GM23338 (cell line): ENCODE results near the gene KIAA2012. TPM values are rescaled to one million over a fixed set of nuclear protein-coding genes. Genes with fewer than 3 reads are reported as not detected.

ENCODE experiments used
- ATAC-seq: fragments of 200-7000 bp; cut with Tn5 transposase; 3 replicates; pipeline ENCODE4 v1.9.1; 2020
- DNase-seq: peaks from one replicate; pipeline ENCODE4 v3.0.0-alpha.2; 2015; ENCODE audit warnings: low spot score
- H2AFZ ChIP-seq: fragments of 200-600 bp; sonication (generic); 2 replicates; pipeline ENCODE4 v1.8.0; 2016; ENCODE audit warnings: antibody characterized with exemption, mild to moderate bottlenecking, moderate library complexity
- H3F3A ChIP-seq: fragments of 200-600 bp; sonication (generic); replicated peaks from 2 replicates; pipeline ENCODE4 v1.8.0; 2017; ENCODE audit warnings: antibody characterized with exemption, mixed run types, low read depth
- H3K27ac ChIP-seq: fragments of 200-600 bp; sonication (generic); 2 replicates; pipeline ENCODE4 v1.6.1; 2016; ENCODE audit warnings: low read depth
- H3K27me3 ChIP-seq: fragments of 200-600 bp; sonication (generic); 2 replicates; pipeline ENCODE4 v1.8.0; 2016; ENCODE audit warnings: mild to moderate bottlenecking, mixed run types, moderate library complexity; ENCODE audit not compliant: insufficient read depth
- H3K36me3 ChIP-seq: fragments of 200-600 bp; sonication (generic); 2 replicates; pipeline ENCODE4 v1.8.0; 2016; ENCODE audit warnings: mild to moderate bottlenecking; ENCODE audit not compliant: insufficient read depth
- H3K4me1 ChIP-seq: fragments of 200-600 bp; sonication (generic); 2 replicates; pipeline ENCODE4 v1.8.0; 2016; ENCODE audit warnings: mild to moderate bottlenecking, moderate library complexity; ENCODE audit not compliant: insufficient read depth
- H3K4me2 ChIP-seq: fragments of 200-600 bp; sonication (generic); 2 replicates; pipeline ENCODE4 v1.7.1; 2017; ENCODE audit warnings: mixed run types
- H3K4me3 ChIP-seq: fragments of 200-600 bp; sonication (generic); 2 replicates; pipeline ENCODE4 v1.6.1; 2016; ENCODE audit warnings: mixed run types
- H3K79me2 ChIP-seq: fragments of 200-600 bp; sonication (generic); replicated peaks from 2 replicates; pipeline ENCODE4 v1.8.0; 2017; ENCODE audit warnings: mild to moderate bottlenecking; ENCODE audit not compliant: insufficient read depth
- H3K9me2 ChIP-seq: fragments of 200-600 bp; sonication (generic); 2 replicates; pipeline ENCODE4 v1.8.0; 2017; ENCODE audit not compliant: insufficient read depth
- H4K20me1 ChIP-seq: fragments of 200-600 bp; sonication (generic); replicated peaks from 2 replicates; pipeline ENCODE4 v1.8.0; 2017; ENCODE audit warnings: mild to moderate bottlenecking; ENCODE audit not compliant: insufficient read depth
- H3K27ac Mint-ChIP-seq: 2 replicates; pipeline ENCODE4 v1.8.0; 2020; ENCODE audit warnings: inconsistent platforms, mild to moderate bottlenecking, moderate library complexity, mixed read lengths
- H3K27me3 Mint-ChIP-seq: 3 replicates; pipeline ENCODE4 v1.8.0; 2022; ENCODE audit warnings: low read depth, mild to moderate bottlenecking, moderate library complexity, mixed read lengths, inconsistent platforms; ENCODE audit not compliant: insufficient read depth, poor library complexity
- H3K36me3 Mint-ChIP-seq: 3 replicates; pipeline ENCODE4 v1.8.0; 2021; ENCODE audit warnings: low read depth, mild to moderate bottlenecking, inconsistent platforms, moderate library complexity, mixed read lengths
- H3K4me1 Mint-ChIP-seq: 3 replicates; pipeline ENCODE4 v1.8.0; 2020; ENCODE audit warnings: mild to moderate bottlenecking, inconsistent platforms, mixed read lengths
- H3K4me3 Mint-ChIP-seq: 3 replicates; pipeline ENCODE4 v1.8.0; 2021; ENCODE audit warnings: moderate library complexity, mild to moderate bottlenecking, inconsistent platforms, mixed read lengths
- H3K9me3 Mint-ChIP-seq: 3 replicates; pipeline ENCODE4 v1.8.0; 2020; ENCODE audit warnings: moderate library complexity, mild to moderate bottlenecking, inconsistent platforms, mixed read lengths
- CREB1 ChIP-seq: fragments of 250-450 bp; sonication (Bioruptor Pico); IDR thresholded peaks from 2 replicates; pipeline ENCODE4 v1.5.0; 2020; ENCODE audit warnings: low read depth, mild to moderate bottlenecking, moderate library complexity
- CTCF ChIP-seq, 2 experiments: fragments of 200-600 bp in 1 of 2; sonication (generic) in 1 of 2; conservative IDR thresholded peaks; 2 replicates each; pipeline versions ENCODE4 v1.5.1 to v1.6.1; 2016 to 2017; ENCODE audit warnings: antibody characterized with exemption in 2 of 2, low read depth in 2 of 2, mild to moderate bottlenecking in 2 of 2, moderate library complexity in 1 of 2
- ETS1 ChIP-seq: IDR thresholded peaks from 2 replicates; pipeline ENCODE4 v1.6.1; 2016; ENCODE audit warnings: antibody characterized with exemption
- EZH2 ChIP-seq: fragments of 200-600 bp; sonication (generic); IDR thresholded peaks from one replicate; pipeline ENCODE4 v1.8.0; 2017; ENCODE audit warnings: antibody characterized with exemption, mild to moderate bottlenecking, low read depth; ENCODE audit not compliant: unreplicated experiment
- EZH2phosphoT487 ChIP-seq: fragments of 200-600 bp; sonication (generic); IDR thresholded peaks from one replicate; pipeline ENCODE4 v1.8.1; 2018; ENCODE audit warnings: antibody characterized with exemption; ENCODE audit not compliant: unreplicated experiment
- JUNB ChIP-seq: IDR thresholded peaks from one replicate; pipeline ENCODE4 v1.6.1; 2016; ENCODE audit warnings: antibody characterized with exemption; ENCODE audit not compliant: unreplicated experiment
- NANOG ChIP-seq: IDR thresholded peaks from 2 replicates; pipeline ENCODE4 v1.6.1; 2016; ENCODE audit warnings: antibody characterized with exemption, borderline replicate concordance
- POLR2AphosphoS5 ChIP-seq: IDR thresholded peaks from 2 replicates; pipeline ENCODE4 v1.6.1; 2016; ENCODE audit warnings: antibody characterized with exemption, low read depth
- REST ChIP-seq: IDR thresholded peaks from one replicate; pipeline ENCODE4 v1.6.1; 2018; ENCODE audit warnings: antibody characterized with exemption; ENCODE audit not compliant: unreplicated experiment
- STAT1 ChIP-seq: IDR thresholded peaks from one replicate; pipeline ENCODE4 v1.6.1; 2016; ENCODE audit warnings: antibody characterized with exemption; ENCODE audit not compliant: unreplicated experiment
- ZNF114 ChIP-seq: fragments of 250-450 bp; sonication (Bioruptor Pico); IDR thresholded peaks from 2 replicates; pipeline ENCODE4 v1.5.0; 2020; ENCODE audit warnings: mild to moderate bottlenecking, moderate library complexity
- ZNF331 ChIP-seq: fragments of 250-450 bp; sonication (Bioruptor Pico); IDR thresholded peaks from 2 replicates; pipeline ENCODE4 v1.5.0; 2020; ENCODE audit warnings: low read depth, mild to moderate bottlenecking, moderate library complexity
- polyA plus RNA-seq: library from polyadenylated mRNA; unstranded; fragments of >200 nt; fragmentation: Nextera tagmentation; extraction: Ambion mirVana; gene quantifications from 2 replicates; pipeline ENCODE4 v1.2.1, GENCODE V29; 2016
- total RNA-seq: library from RNA; depleted of rRNA; stranded (reverse); fragments of >200 nt; shearing (Covaris generic); gene quantifications from 2 replicates; pipeline ENCODE4 v1.2.3, GENCODE V29; 2014
- TF ChIP-seq, protein P1 (sequence below): fragments of 250-450 bp; sonication (Bioruptor Pico); IDR thresholded peaks from 2 replicates; pipeline ENCODE4 v1.5.0; 2020; ENCODE audit warnings: mild to moderate bottlenecking, moderate library complexity

The KIAA2012 gene
- total and polyA plus RNA-seq, 2 experiments from 2014 or later: 0.03 to 0.08 TPM

DNA sequence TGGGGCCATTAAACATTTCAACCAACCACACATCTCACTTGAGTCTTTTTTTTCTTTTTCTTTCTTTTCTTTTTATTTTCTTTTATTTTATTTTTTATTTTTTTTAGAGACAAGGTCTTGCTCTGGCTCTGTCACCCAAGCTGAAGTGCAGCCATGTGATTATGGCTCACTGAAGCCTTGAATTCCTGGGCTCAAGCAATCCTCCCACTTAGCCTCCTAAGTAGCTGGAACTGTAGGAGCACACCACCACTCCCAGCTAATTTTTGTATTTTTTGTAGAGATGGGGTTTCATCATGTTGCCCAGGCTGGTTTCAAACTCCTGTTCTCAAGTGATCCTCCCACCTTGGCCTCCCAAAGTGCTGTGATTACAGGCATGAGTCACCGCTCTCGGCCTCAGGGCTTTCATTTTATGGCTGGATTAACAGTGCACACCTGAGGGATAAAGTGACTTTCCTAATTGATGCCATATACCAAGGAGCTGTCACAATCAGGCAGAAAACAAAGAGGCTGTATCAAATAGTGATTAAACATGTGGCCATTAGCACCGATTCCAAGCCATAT, 21.5 kb downstream of the KIAA2012 start:
- Histone ChIP-seq H3K4me2 (no peak overlapping the region), H4K20me1 (no peaks in the 10 kb centered on the region), H3K27ac (no peak overlapping the region), H3K9me2 (peaks cover 21% of the 10 kb centered on the region), H3K4me3 (no peak overlapping the region), H2AFZ (no peak overlapping the region), H3K27me3 (no peaks in the 10 kb centered on the region), H3K79me2 (no peaks in the 10 kb centered on the region), H3F3A (no peaks in the 10 kb centered on the region), H3K36me3 (no peaks in the 10 kb centered on the region), H3K4me1 (peaks cover 10% of the 10 kb centered on the region)
- TF ChIP-seq EZH2: no peak
- TF ChIP-seq ZNF331: no peak
- no peak for TF ChIP-seq REST
- no peak for TF ChIP-seq POLR2AphosphoS5
- no peak for TF ChIP-seq NANOG
- no peak for TF ChIP-seq ETS1
- TF ChIP-seq ZNF114 (CRISPR knock-in tag): no peak
- no peak for TF ChIP-seq CREB1
- no peak for TF ChIP-seq CTCF (conservative IDR thresholded peaks at IDR 0.05; ENCODE audit: low read depth in 2 of 2)
- no peak for TF ChIP-seq EZH2phosphoT487
- TF ChIP-seq, protein P1, sequence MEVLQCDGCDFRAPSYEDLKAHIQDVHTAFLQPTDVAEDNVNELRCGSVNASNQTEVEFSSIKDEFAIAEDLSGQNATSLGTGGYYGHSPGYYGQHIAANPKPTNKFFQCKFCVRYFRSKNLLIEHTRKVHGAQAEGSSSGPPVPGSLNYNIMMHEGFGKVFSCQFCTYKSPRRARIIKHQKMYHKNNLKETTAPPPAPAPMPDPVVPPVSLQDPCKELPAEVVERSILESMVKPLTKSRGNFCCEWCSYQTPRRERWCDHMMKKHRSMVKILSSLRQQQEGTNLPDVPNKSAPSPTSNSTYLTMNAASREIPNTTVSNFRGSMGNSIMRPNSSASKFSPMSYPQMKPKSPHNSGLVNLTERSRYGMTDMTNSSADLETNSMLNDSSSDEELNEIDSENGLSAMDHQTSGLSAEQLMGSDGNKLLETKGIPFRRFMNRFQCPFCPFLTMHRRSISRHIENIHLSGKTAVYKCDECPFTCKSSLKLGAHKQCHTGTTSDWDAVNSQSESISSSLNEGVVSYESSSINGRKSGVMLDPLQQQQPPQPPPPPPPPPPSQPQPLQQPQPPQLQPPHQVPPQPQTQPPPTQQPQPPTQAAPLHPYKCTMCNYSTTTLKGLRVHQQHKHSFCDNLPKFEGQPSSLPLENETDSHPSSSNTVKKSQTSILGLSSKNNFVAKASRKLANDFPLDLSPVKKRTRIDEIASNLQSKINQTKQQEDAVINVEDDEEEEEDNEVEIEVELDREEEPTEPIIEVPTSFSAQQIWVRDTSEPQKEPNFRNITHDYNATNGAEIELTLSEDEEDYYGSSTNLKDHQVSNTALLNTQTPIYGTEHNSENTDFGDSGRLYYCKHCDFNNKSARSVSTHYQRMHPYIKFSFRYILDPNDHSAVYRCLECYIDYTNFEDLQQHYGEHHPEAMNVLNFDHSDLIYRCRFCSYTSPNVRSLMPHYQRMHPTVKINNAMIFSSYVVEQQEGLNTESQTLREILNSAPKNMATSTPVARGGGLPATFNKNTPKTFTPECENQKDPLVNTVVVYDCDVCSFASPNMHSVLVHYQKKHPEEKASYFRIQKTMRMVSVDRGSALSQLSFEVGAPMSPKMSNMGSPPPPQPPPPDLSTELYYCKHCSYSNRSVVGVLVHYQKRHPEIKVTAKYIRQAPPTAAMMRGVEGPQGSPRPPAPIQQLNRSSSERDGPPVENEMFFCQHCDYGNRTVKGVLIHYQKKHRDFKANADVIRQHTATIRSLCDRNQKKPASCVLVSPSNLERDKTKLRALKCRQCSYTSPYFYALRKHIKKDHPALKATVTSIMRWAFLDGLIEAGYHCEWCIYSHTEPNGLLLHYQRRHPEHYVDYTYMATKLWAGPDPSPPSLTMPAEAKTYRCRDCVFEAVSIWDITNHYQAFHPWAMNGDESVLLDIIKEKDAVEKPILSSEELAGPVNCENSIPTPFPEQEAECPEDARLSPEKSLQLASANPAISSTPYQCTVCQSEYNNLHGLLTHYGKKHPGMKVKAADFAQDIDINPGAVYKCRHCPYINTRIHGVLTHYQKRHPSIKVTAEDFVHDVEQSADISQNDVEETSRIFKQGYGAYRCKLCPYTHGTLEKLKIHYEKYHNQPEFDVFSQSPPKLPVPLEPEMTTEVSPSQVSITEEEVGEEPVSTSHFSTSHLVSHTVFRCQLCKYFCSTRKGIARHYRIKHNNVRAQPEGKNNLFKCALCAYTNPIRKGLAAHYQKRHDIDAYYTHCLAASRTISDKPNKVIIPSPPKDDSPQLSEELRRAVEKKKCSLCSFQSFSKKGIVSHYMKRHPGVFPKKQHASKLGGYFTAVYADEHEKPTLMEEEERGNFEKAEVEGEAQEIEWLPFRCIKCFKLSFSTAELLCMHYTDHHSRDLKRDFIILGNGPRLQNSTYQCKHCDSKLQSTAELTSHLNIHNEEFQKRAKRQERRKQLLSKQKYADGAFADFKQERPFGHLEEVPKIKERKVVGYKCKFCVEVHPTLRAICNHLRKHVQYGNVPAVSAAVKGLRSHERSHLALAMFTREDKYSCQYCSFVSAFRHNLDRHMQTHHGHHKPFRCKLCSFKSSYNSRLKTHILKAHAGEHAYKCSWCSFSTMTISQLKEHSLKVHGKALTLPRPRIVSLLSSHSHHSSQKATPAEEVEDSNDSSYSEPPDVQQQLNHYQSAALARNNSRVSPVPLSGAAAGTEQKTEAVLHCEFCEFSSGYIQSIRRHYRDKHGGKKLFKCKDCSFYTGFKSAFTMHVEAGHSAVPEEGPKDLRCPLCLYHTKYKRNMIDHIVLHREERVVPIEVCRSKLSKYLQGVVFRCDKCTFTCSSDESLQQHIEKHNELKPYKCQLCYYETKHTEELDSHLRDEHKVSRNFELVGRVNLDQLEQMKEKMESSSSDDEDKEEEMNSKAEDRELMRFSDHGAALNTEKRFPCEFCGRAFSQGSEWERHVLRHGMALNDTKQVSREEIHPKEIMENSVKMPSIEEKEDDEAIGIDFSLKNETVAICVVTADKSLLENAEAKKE (CRISPR knock-in tag): no peak
- TF ChIP-seq JUNB: no peak
- TF ChIP-seq STAT1: no peak
- Mint-ChIP-seq H3K27me3 (peaks cover 5% of the 10 kb centered on the region), H3K4me1 (peaks cover 14% of the 10 kb centered on the region), H3K9me3 (no peaks in the 10 kb centered on the region; the same call in 2 of the 3 replicates), H3K4me3 (no peak overlapping the region), H3K27ac (no peak overlapping the region), H3K36me3 (no peaks in the 10 kb centered on the region)
- ATAC-seq: no peak
- no peak for DNase-seq
